HG02588 (cell line): ENCODE measurements around the gene KRTAP21-3.
"Not testable (repeated sequence)": the region's sequence is repeated elsewhere in the genome, so short reads cannot be mapped to it uniquely, and the experiment has no call there.

Source experiments
- ATAC-seq: cut with Tn5 transposase; IDR thresholded peaks from one replicate; pipeline ENCODE4 v1.9.1; 2021; ENCODE audit warnings: mild to moderate bottlenecking, moderate library complexity; ENCODE audit not compliant: unreplicated experiment

Gene KRTAP21-3

GRCh38 chr21:30718239-30718909 lies at the start of gene KRTAP21-3:
KRTAP21-3 (minus strand) TSS chr21:30718777; CDS start chr21:30718759, 18 bp downstream.
- no peak for ATAC-seq

GRCh38 chr21:30760776-30761175 lies 42.2 kb upstream of the KRTAP21-3 start:
- no peak for ATAC-seq

- no peak for ATAC-seq
Observed at GRCh38 chr21:30758306-30758705, 39.7 kb upstream of the KRTAP21-3 start.

GRCh38 chr21:30755328-30755727 lies 36.8 kb upstream of the KRTAP21-3 start, which contains the start of gene KRTAP21-1:
KRTAP21-1 (minus strand) TSS chr21:30755428; CDS start chr21:30755378, 50 bp downstream.
- ATAC-seq: not testable (repeated sequence)

GRCh38 chr21:30747159-30747558 lies 28.6 kb upstream of the KRTAP21-3 start, which contains the start of gene KRTAP21-2:
KRTAP21-2 (minus strand) TSS chr21:30747259; CDS start chr21:30747202, 57 bp downstream.
- ATAC-seq: no peak

GRCh38 chr21:30740462-30740861 lies 21.9 kb upstream of the KRTAP21-3 start:
- ATAC-seq: no peak

- ATAC-seq: no peak
Observed at GRCh38 chr21:30733026-30733425, 14.4 kb upstream of the KRTAP21-3 start.

- no peak for ATAC-seq
Observed at GRCh38 chr21:30726726-30727125, 8.1 kb upstream of the KRTAP21-3 start.

- no peak for ATAC-seq
Observed at GRCh38 chr21:30719401-30719800, 824 bp upstream of the KRTAP21-3 start.

- ATAC-seq: no peak
Observed at GRCh38 chr21:30717105-30717504, 1.5 kb downstream of the KRTAP21-3 start.

- no peak for ATAC-seq
Observed at GRCh38 chr21:30714946-30715345, 3.6 kb downstream of the KRTAP21-3 start.

- no peak for ATAC-seq
Observed at GRCh38 chr21:30714456-30714855, 4.1 kb downstream of the KRTAP21-3 start.

GRCh38 chr21:30713766-30714165 lies 4.8 kb downstream of the KRTAP21-3 start:
- no peak for ATAC-seq

GRCh38 chr21:30710499-30710898 lies 8.1 kb downstream of the KRTAP21-3 start:
- ATAC-seq: no peak

GRCh38 chr21:30707409-30707808 lies 11.2 kb downstream of the KRTAP21-3 start:
- no peak for ATAC-seq

- ATAC-seq: no peak
Observed at GRCh38 chr21:30695956-30696355, 22.6 kb downstream of the KRTAP21-3 start.

GRCh38 chr21:30689822-30690221 lies 28.8 kb downstream of the KRTAP21-3 start:
- ATAC-seq: no peak

- ATAC-seq: no peak
Observed at GRCh38 chr21:30684506-30684905, 34.1 kb downstream of the KRTAP21-3 start.

- ATAC-seq: no peak
Observed at GRCh38 chr21:30680586-30680985, 38.0 kb downstream of the KRTAP21-3 start.

GRCh38 chr21:30676737-30677136 lies 41.8 kb downstream of the KRTAP21-3 start:
- no peak for ATAC-seq

GRCh38 chr21:30674312-30674711 lies 44.3 kb downstream of the KRTAP21-3 start:
- no peak for ATAC-seq

- ATAC-seq: no peak
Observed at GRCh38 chr21:30672985-30673650, 45.5 kb downstream of the KRTAP21-3 start.
